ENCODE results near the gene PLCH2.

Gene PLCH2

GRCh38 chr1:2471587-2472001, 4.5 kb upstream of the PLCH2 start:
- H3K27ac ChIP-seq (ENCODE audit: low read depth, low read length, poor library complexity, severe bottlenecking) = no peak overlapping the region
- no peaks in the 10 kb centered on the region for H3K4me1 ChIP-seq (ENCODE audit: insufficient read depth, low read length, severe bottlenecking)
- TF ChIP-seq EZH2 (IDR thresholded peaks at IDR 0.05; ENCODE audit: borderline replicate concordance, low read length) = no peak
- TF ChIP-seq CTCF (IDR thresholded peaks at IDR 0.05; ENCODE audit: low read length) = no peak
- H4K20me1 ChIP-seq (ENCODE audit: insufficient read depth, low read length) = no peaks in the 10 kb centered on the region
- H3K9me2 ChIP-seq (ENCODE audit: low read depth, low read length) = no peaks in the 10 kb centered on the region
- no peaks in the 10 kb centered on the region for H3F3A ChIP-seq (ENCODE audit: insufficient read depth, low read length)
- H3K4me2 ChIP-seq (ENCODE audit: low read length) = no peak overlapping the region
- H2AFZ ChIP-seq (ENCODE audit: low read length) = no peak overlapping the region
- H3K79me2 ChIP-seq (ENCODE audit: insufficient read depth, low read length) = no peaks in the 10 kb centered on the region
- no peak overlapping the region for H3K9ac ChIP-seq (ENCODE audit: low read length)
- H3K27me3 ChIP-seq (ENCODE audit: insufficient read depth, low read length) = no peaks in the 10 kb centered on the region
- H3K4me3 ChIP-seq (ENCODE audit: low read depth, low read length, poor library complexity, severe bottlenecking) = no peak overlapping the region
- no peaks in the 10 kb centered on the region for H3K9me3 ChIP-seq (ENCODE audit: low read length)
- no peaks in the 10 kb centered on the region for H3K36me3 ChIP-seq (ENCODE audit: insufficient read depth, low read length)

- TF ChIP-seq CTCF (IDR thresholded peaks at IDR 0.05; ENCODE audit: low read length) (no peak), EZH2 (IDR thresholded peaks at IDR 0.05; ENCODE audit: borderline replicate concordance, low read length) (no peak)
- no peaks in the 10 kb centered on the region for H3K9me3 ChIP-seq (ENCODE audit: low read length)
- no peaks in the 10 kb centered on the region for H3F3A ChIP-seq (ENCODE audit: insufficient read depth, low read length)
- no peaks in the 10 kb centered on the region for H3K4me1 ChIP-seq (ENCODE audit: insufficient read depth, low read length, severe bottlenecking)
- no peaks in the 10 kb centered on the region for H3K36me3 ChIP-seq (ENCODE audit: insufficient read depth, low read length)
- H3K9ac ChIP-seq (ENCODE audit: low read length) = no peak overlapping the region
- H3K9me2 ChIP-seq (ENCODE audit: low read depth, low read length) = no peaks in the 10 kb centered on the region
- H3K79me2 ChIP-seq (ENCODE audit: insufficient read depth, low read length) = no peaks in the 10 kb centered on the region
- no peak overlapping the region for H3K4me3 ChIP-seq (ENCODE audit: low read depth, low read length, poor library complexity, severe bottlenecking)
- no peaks in the 10 kb centered on the region for H4K20me1 ChIP-seq (ENCODE audit: insufficient read depth, low read length)
- H3K27ac ChIP-seq (ENCODE audit: low read depth, low read length, poor library complexity, severe bottlenecking) = no peak overlapping the region
- H3K4me2 ChIP-seq (ENCODE audit: low read length) = no peak overlapping the region
- no peaks in the 10 kb centered on the region for H3K27me3 ChIP-seq (ENCODE audit: insufficient read depth, low read length)
- no peak overlapping the region for H2AFZ ChIP-seq (ENCODE audit: low read length)
Observed at GRCh38 chr1:2472109-2472508, 4.0 kb upstream of the PLCH2 start.

- Histone ChIP-seq H3F3A (ENCODE audit: insufficient read depth, low read length) (no peaks in the 10 kb centered on the region), H3K9me2 (ENCODE audit: low read depth, low read length) (no peaks in the 10 kb centered on the region), H3K79me2 (ENCODE audit: insufficient read depth, low read length) (no peaks in the 10 kb centered on the region), H3K9me3 (ENCODE audit: low read length) (no peaks in the 10 kb centered on the region), H3K36me3 (ENCODE audit: insufficient read depth, low read length) (no peaks in the 10 kb centered on the region), H3K9ac (ENCODE audit: low read length) (no peak overlapping the region), H3K27me3 (ENCODE audit: insufficient read depth, low read length) (no peaks in the 10 kb centered on the region), H2AFZ (ENCODE audit: low read length) (no peak overlapping the region), H3K4me1 (ENCODE audit: insufficient read depth, low read length, severe bottlenecking) (no peaks in the 10 kb centered on the region), H3K27ac (ENCODE audit: low read depth, low read length, poor library complexity, severe bottlenecking) (no peak overlapping the region), H3K4me2 (ENCODE audit: low read length) (no peak overlapping the region), H3K4me3 (ENCODE audit: low read depth, low read length, poor library complexity, severe bottlenecking) (no peak overlapping the region), H4K20me1 (ENCODE audit: insufficient read depth, low read length) (no peaks in the 10 kb centered on the region)
- TF ChIP-seq CTCF (IDR thresholded peaks at IDR 0.05; ENCODE audit: low read length) (no peak), EZH2 (IDR thresholded peaks at IDR 0.05; ENCODE audit: borderline replicate concordance, low read length) (no peak)
Observed at GRCh38 chr1:2472561-2473177, 3.4 kb upstream of the PLCH2 start.
